Activated CD4-positive, CD25-positive, alpha-beta regulatory T cell (primary cell): Measurements from ENCODE around the gene LLPH.
A peak's percentile ranks its signal among the peaks of the same experiment; 100 is the strongest.

Experiments
- DNase-seq, 4 experiments: peaks; one replicate each; lab custom pipeline; 2025; lab: John Stamatoyannopoulos, UW

LLPH gene

DNA sequence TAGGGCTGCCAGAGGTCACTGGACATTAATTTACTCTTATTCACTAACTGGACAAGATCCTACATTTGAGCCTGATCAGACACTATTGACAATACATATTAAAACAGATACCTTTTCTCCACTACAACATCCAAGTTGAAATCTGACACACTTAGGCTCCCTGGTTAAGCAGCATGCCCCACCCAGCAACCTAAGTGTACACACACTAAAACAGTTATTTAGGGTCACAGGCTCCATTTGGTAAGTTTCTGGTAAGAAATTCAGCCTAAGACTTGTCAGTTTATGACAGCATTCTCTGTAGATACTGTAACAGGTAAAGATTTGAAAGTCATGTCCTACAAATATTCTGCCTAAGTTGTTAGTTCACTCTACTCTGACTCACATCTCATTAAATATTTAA is 12.3 kb upstream of the LLPH start:
- no peak for DNase-seq

GRCh38 chr12:66141299-66141698 is 10.7 kb upstream of the LLPH start:
- DNase-seq: no peak

GRCh38 chr12:66140731-66141130 is 10.2 kb upstream of the LLPH start:
- no peak for DNase-seq

GRCh38 chr12:66139328-66139727 is 8.8 kb upstream of the LLPH start:
- no peak for DNase-seq

- no peak for DNase-seq
Observed at GRCh38 chr12:66137937-66138336, 7.4 kb upstream of the LLPH start.

GRCh38 chr12:66132408-66132807 is 1.9 kb upstream of the LLPH start:
- no peak for DNase-seq

DNA sequence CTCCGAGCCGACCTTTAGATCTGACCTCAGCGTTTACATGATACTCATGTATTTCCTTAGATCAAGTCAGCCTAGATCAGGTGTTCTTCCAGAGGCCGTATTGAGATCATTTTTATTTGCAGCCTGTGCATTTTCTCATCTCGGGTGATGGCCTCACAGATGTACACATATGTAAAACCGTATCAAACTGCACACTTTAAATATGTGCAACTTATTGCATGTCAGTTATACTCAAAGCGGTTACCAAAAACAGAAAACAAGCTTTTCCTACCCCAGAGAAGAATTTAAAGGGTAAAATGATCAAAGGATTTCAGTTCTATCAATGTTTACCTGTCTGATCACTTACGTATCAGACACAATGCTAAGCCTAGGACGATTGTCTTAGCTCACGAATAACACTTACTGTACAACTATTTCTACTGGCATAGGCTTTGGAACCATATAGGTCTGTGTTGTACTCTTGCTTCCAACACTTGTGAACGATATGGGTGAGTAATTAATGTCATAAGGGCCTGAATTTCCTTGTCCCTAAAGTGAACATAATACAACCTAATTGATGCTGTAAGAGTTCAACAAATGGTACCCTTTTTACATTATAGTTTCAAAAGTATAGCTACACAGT is 628 bp upstream of the LLPH start:
- no peak for DNase-seq

- DNase-seq: no peak
Observed at GRCh38 chr12:66129934-66130266, 650 bp downstream of the LLPH start.

DNA sequence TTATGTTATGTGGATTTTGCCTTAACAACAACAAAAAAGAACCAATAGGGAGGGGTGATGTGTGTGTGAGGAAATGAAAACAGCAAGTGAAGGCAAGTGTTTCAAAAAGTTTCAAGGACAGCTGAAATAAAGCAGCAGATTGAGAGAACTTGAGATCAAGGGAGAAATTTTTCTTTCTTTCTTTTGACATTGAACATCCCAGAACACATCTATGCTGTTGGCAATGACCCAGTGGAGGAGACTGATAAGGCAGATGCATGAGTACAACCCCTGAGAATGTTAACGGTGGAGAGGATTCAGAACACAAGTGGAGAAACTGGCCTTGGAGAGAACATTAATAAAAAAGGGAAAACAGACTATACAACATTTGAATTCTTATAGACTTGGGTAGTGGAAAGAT is 2.9 kb downstream of the LLPH start:
- DNase-seq: no peak

GRCh38 chr12:66120477-66120876 is 10.1 kb downstream of the LLPH start:
- no peak for DNase-seq

DNA sequence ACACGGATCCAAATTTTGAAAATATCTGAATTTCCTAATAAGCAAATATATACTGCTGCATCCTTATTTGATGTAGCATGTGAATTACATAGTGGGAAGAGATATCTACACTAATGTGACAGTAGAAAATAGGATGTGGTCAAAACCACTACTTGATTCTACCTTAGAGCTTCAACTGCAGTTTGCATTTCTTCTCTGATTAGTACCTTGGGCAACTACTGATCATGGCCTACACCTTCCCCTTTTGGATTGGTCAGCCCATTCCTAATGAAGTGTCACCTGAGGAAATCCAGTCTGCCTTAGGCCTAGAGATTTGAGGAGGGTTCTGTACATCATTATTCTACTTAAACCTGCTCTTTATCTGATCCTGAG is 10.7 kb downstream of the LLPH start:
- no peak for DNase-seq

GRCh38 chr12:66119229-66119869 is 11.2 kb downstream of the LLPH start:
- no peak for DNase-seq

- no peak for DNase-seq
Observed at GRCh38 chr12:66118240-66118891, 12.2 kb downstream of the LLPH start.

GRCh38 chr12:66117242-66117641 is 13.3 kb downstream of the LLPH start:
- DNase-seq: no peak

GRCh38 chr12:66115071-66115600 is 15.4 kb downstream of the LLPH start:
- DNase-seq: no peak

DNA sequence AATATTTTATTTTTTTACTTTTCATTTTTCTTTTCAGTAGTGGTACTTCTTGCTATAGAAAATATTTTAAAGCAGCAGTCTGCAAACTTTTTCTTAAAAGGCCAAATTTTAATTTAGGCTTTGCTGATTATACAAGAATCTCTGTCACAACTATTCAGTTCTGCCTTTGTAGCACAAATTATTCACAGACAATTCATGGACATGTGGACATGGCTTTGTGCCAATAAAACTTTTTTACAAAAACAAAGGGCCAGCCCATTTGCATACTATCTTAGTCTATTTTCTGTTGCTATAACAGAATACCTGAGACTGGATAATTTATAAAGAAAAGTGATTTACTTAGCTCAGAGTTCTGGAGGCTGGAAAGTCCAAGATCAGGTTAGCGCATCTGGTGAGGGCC is 17.1 kb downstream of the LLPH start:
- no peak for DNase-seq

GRCh38 chr12:66111605-66112004 is 18.9 kb downstream of the LLPH start:
- no peak for DNase-seq

- DNase-seq: no peak
Observed at GRCh38 chr12:66109056-66109455, 21.5 kb downstream of the LLPH start.

GRCh38 chr12:66108386-66108785 is 22.2 kb downstream of the LLPH start:
- DNase-seq: no peak

GRCh38 chr12:66107451-66107915 is 23.1 kb downstream of the LLPH start:
- DNase-seq: peak in 1 of 4 experiments; percentile 6

DNA sequence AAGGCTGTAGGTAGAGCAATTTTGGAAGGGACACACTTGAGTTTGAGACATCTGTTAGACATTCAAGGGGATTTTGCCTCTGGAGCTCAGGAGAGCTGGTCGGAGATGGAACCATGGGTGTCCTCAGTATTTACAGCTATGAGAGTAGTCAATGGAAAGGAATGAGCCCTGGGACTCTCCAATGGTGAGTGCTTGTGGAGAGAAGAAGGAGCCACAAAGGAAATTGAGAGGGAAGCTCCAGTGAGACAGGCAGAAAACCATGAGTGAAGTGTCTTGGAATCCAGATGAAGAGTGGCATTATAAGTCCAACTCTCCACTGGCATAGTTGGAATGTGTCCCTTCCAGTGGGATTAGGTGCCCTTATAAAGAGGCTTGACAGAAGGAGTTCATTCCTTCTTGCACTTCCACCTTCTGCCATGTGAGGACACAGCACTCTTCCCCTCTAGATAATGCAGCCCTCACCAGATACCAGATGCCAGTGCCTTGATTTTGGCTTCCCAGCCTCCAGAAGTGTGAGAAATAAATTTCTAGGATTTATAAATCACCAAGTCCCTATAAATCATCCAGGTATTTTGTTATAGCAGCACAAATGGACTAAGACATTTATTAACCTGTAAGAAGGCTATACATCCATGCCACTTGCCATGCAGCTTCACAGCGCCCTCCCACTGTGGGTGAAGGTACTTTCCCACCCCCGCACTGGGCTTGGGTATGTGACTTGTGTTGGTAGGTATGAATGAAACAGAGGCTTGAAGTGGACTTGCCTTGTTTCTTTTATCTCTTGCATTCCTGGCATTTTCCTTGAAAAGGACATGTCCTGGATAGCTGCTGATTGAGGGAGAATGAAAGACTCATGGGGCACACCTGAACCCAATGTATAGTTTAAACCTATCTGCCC is 27.3 kb downstream of the LLPH start:
- no peak for DNase-seq

DNA sequence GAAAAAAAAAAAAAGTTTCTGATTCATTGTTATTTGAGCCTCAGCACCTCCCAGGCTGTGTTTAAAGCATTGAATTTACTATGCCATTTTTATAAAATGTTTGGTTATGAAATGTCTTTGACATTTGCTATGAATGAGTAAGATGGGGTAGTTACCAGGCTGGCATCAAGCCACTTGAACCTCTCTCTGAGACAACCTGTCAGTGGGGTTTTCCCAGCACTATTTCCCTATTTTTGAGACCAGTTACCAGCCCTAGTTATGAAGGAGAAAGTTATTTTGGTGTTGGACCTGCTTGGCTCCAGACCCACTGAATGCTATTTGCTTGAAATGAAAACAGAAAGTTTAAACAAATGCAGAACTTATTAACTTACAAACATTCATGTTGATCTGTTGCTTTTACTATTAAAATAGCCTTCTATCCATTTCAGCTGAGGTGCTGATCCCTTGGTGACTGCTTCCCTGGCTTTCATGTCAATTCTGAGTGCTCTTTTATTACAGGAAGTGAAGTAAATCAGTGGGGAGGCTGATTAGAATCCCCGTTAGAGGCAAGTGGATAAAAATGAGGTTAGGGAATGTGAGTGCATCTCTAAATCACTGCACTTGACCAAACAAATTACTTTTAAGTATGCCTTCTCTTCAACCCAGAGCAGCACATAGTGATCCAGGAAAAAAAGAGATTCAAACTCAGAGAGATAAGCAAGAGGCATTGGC is 37.8 kb downstream of the LLPH start:
- no peak for DNase-seq
